CD4-positive, alpha-beta T cell treated with Interleukin-12 subunit alpha and Interleukin-12 subunit beta, for 1 hour (primary cell): ENCODE data around the gene LRP4.

Experiments
- DNase-seq: peaks from one replicate; pipeline ENCODE4 v3.0.0-alpha.2; 2020

The LRP4 gene

GRCh38 chr11:46917762-46918082, 628 bp downstream of the LRP4 start:
- no peak for DNase-seq

GRCh38 chr11:46917109-46917761, 1.1 kb downstream of the LRP4 start:
- DNase-seq = no peak

GRCh38 chr11:46916286-46917108, 1.9 kb downstream of the LRP4 start:
- peak; percentile 12 for DNase-seq

GRCh38 chr11:46914910-46915309, 3.4 kb downstream of the LRP4 start:
- no peak for DNase-seq

- DNase-seq = no peak
Measured at GRCh38 chr11:46914363-46914762, 4.0 kb downstream of the LRP4 start.

GRCh38 chr11:46913484-46913883, 4.9 kb downstream of the LRP4 start:
- DNase-seq = no peak

GRCh38 chr11:46912526-46913150, 5.7 kb downstream of the LRP4 start:
- no peak for DNase-seq

- no peak for DNase-seq
Measured at GRCh38 chr11:46907606-46908005, 10.7 kb downstream of the LRP4 start.

GRCh38 chr11:46906609-46907041, 11.7 kb downstream of the LRP4 start:
- no peak for DNase-seq

- no peak for DNase-seq
Measured at GRCh38 chr11:46905806-46906205, 12.5 kb downstream of the LRP4 start.

- DNase-seq = no peak
Measured at GRCh38 chr11:46903846-46904245, 14.5 kb downstream of the LRP4 start.

- DNase-seq = no peak
Measured at GRCh38 chr11:46902694-46903093, 15.7 kb downstream of the LRP4 start.

GRCh38 chr11:46901156-46901555, 17.2 kb downstream of the LRP4 start:
- DNase-seq = no peak

GRCh38 chr11:46900091-46900746, 18.1 kb downstream of the LRP4 start:
- no peak for DNase-seq

- DNase-seq = no peak
Measured at GRCh38 chr11:46899501-46900025, 18.8 kb downstream of the LRP4 start.

- no peak for DNase-seq
Measured at GRCh38 chr11:46898396-46899095, 19.8 kb downstream of the LRP4 start.

GRCh38 chr11:46896719-46897406, 21.5 kb downstream of the LRP4 start:
- peak; percentile 14 for DNase-seq

- no peak for DNase-seq
Measured at GRCh38 chr11:46895821-46896220, 22.5 kb downstream of the LRP4 start.

GRCh38 chr11:46894961-46895360, 23.4 kb downstream of the LRP4 start:
- DNase-seq = no peak

- no peak for DNase-seq
Measured at GRCh38 chr11:46894506-46894905, 23.8 kb downstream of the LRP4 start.

- no peak for DNase-seq
Measured at GRCh38 chr11:46892838-46893237, 25.5 kb downstream of the LRP4 start.

- no peak for DNase-seq
Measured at GRCh38 chr11:46892109-46892508, 26.2 kb downstream of the LRP4 start.
